ENCODE results near the gene RNF212.

The RNF212 gene

GRCh38 chr4:1027219-1027914, 86.0 kb downstream of the RNF212 start:
- Histone ChIP-seq H3K36me3 (replicated peaks; ENCODE audit: low read depth, low read length) (no peaks in the 10 kb centered on the region), H3K4me1 (ENCODE audit: low read length) (peaks cover 13% of the 10 kb centered on the region), H3K27me3 (ENCODE audit: low read depth, low read length) (no peaks in the 10 kb centered on the region), H3K79me2 (ENCODE audit: low read length) (no peaks in the 10 kb centered on the region), H3K4me2 (ENCODE audit: low read length) (no peak overlapping the region), H4K20me1 (ENCODE audit: insufficient read depth, low read length) (no peaks in the 10 kb centered on the region), H3K9ac (ENCODE audit: low read length) (no peak overlapping the region), H3K4me3 (ENCODE audit: low read length) (no peak overlapping the region), H2AFZ (ENCODE audit: low read depth, low read length) (no peak overlapping the region), H3K9me3 (ENCODE audit: insufficient read depth, low read length) (no peaks in the 10 kb centered on the region), H3K27ac (ENCODE audit: low read length) (no peak overlapping the region)
- TF ChIP-seq EZH2phosphoT487 (IDR thresholded peaks at IDR 0.05; ENCODE audit: low read depth), result no peak
- no peak for TF ChIP-seq CTCF (IDR thresholded peaks at IDR 0.05; ENCODE audit: low read depth, low read length)

- no peak for TF ChIP-seq CTCF (IDR thresholded peaks at IDR 0.05; ENCODE audit: low read depth, low read length)
- no peak for TF ChIP-seq EZH2phosphoT487 (IDR thresholded peaks at IDR 0.05; ENCODE audit: low read depth)
- Histone ChIP-seq H3K4me3 (ENCODE audit: low read length) (peak overlapping the region; percentile 73), H3K36me3 (replicated peaks; ENCODE audit: low read depth, low read length) (no peaks in the 10 kb centered on the region), H2AFZ (ENCODE audit: low read depth, low read length) (no peak overlapping the region), H3K4me1 (ENCODE audit: low read length) (peaks cover 26% of the 10 kb centered on the region), H3K27me3 (ENCODE audit: low read depth, low read length) (no peaks in the 10 kb centered on the region), H4K20me1 (ENCODE audit: insufficient read depth, low read length) (no peaks in the 10 kb centered on the region), H3K27ac (ENCODE audit: low read length) (no peak overlapping the region), H3K79me2 (ENCODE audit: low read length) (no peaks in the 10 kb centered on the region), H3K9me3 (ENCODE audit: insufficient read depth, low read length) (no peaks in the 10 kb centered on the region), H3K9ac (ENCODE audit: low read length) (no peak overlapping the region; the same call in 1 of the 2 replicates), H3K4me2 (ENCODE audit: low read length) (peak overlapping the region; percentile 94)
Observed at GRCh38 chr4:1026115-1026514, 87.2 kb downstream of the RNF212 start.

GRCh38 chr4:1024882-1025545, 88.3 kb downstream of the RNF212 start:
- Histone ChIP-seq H4K20me1 (ENCODE audit: insufficient read depth, low read length) (no peaks in the 10 kb centered on the region), H3K4me2 (ENCODE audit: low read length) (no peak overlapping the region), H3K27me3 (ENCODE audit: low read depth, low read length) (no peaks in the 10 kb centered on the region), H3K9ac (ENCODE audit: low read length) (no peak overlapping the region), H3K9me3 (ENCODE audit: insufficient read depth, low read length) (no peaks in the 10 kb centered on the region), H3K36me3 (replicated peaks; ENCODE audit: low read depth, low read length) (no peaks in the 10 kb centered on the region), H3K4me3 (ENCODE audit: low read length) (no peak overlapping the region), H3K27ac (ENCODE audit: low read length) (no peak overlapping the region), H3K4me1 (ENCODE audit: low read length) (peaks cover 26% of the 10 kb centered on the region), H2AFZ (ENCODE audit: low read depth, low read length) (no peak overlapping the region), H3K79me2 (ENCODE audit: low read length) (no peaks in the 10 kb centered on the region)
- TF ChIP-seq EZH2phosphoT487 (IDR thresholded peaks at IDR 0.05; ENCODE audit: low read depth), result no peak
- no peak for TF ChIP-seq CTCF (IDR thresholded peaks at IDR 0.05; ENCODE audit: low read depth, low read length)

- no peak overlapping the region for H2AFZ ChIP-seq (ENCODE audit: low read depth, low read length)
- no peaks in the 10 kb centered on the region for H4K20me1 ChIP-seq (ENCODE audit: insufficient read depth, low read length)
- H3K9ac ChIP-seq (ENCODE audit: low read length), result no peak overlapping the region
- H3K4me1 ChIP-seq (ENCODE audit: low read length), result peaks cover 26% of the 10 kb centered on the region
- no peaks in the 10 kb centered on the region for H3K27me3 ChIP-seq (ENCODE audit: low read depth, low read length)
- no peak overlapping the region for H3K27ac ChIP-seq (ENCODE audit: low read length)
- no peaks in the 10 kb centered on the region for H3K79me2 ChIP-seq (ENCODE audit: low read length)
- no peaks in the 10 kb centered on the region for H3K9me3 ChIP-seq (ENCODE audit: insufficient read depth, low read length)
- no peak overlapping the region for H3K4me3 ChIP-seq (ENCODE audit: low read length)
- no peak overlapping the region for H3K4me2 ChIP-seq (ENCODE audit: low read length)
- TF ChIP-seq EZH2phosphoT487 (IDR thresholded peaks at IDR 0.05; ENCODE audit: low read depth) (no peak), CTCF (IDR thresholded peaks at IDR 0.05; ENCODE audit: low read depth, low read length) (no peak)
- H3K36me3 ChIP-seq (replicated peaks; ENCODE audit: low read depth, low read length), result no peaks in the 10 kb centered on the region
Observed at GRCh38 chr4:1023895-1024740, 89.2 kb downstream of the RNF212 start.

Measured in OCI-LY3 (cell line).